Body of pancreas (tissue), 4 donors: ENCODE results near the gene RBBP8NL.

ENCODE experiments used
- POLR2A ChIP-seq, 3 donors: fragments of 450-650 bp; IDR thresholded peaks; one replicate each; pipeline ENCODE4 v1.6.1; 2016; ENCODE audit warnings: antibody characterized with exemption in 3 of 3, mild to moderate bottlenecking in 2 of 3
- TF ChIP-seq, protein P1 (sequence below), 7 experiments: fragments of 450-650 bp in 4 of 7; fragments of 200-600 bp in 3 of 7; sonication (generic) in 3 of 7; IDR thresholded peaks; one replicate each; pipeline ENCODE4 v1.5.1; 2016 to 2019; ENCODE audit warnings: antibody characterized with exemption in 7 of 7

GRCh38 chr20:62464425-62464770 is 37.1 kb upstream of the RBBP8NL start:
- TF ChIP-seq, protein P1, sequence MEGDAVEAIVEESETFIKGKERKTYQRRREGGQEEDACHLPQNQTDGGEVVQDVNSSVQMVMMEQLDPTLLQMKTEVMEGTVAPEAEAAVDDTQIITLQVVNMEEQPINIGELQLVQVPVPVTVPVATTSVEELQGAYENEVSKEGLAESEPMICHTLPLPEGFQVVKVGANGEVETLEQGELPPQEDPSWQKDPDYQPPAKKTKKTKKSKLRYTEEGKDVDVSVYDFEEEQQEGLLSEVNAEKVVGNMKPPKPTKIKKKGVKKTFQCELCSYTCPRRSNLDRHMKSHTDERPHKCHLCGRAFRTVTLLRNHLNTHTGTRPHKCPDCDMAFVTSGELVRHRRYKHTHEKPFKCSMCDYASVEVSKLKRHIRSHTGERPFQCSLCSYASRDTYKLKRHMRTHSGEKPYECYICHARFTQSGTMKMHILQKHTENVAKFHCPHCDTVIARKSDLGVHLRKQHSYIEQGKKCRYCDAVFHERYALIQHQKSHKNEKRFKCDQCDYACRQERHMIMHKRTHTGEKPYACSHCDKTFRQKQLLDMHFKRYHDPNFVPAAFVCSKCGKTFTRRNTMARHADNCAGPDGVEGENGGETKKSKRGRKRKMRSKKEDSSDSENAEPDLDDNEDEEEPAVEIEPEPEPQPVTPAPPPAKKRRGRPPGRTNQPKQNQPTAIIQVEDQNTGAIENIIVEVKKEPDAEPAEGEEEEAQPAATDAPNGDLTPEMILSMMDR (IDR thresholded peaks at IDR 0.05): no peak
- no peak for TF ChIP-seq POLR2A (IDR thresholded peaks at IDR 0.05)
